Parathyroid adenoma (tissue), 2 donors: ENCODE results near the gene TENM3.

Experiments used
- H2AFZ ChIP-seq: fragments of 300-600 bp; sonication (generic); one replicate; pipeline ENCODE4 v1.7.0; 2017; ENCODE audit warnings: antibody characterized with exemption, mild to moderate bottlenecking
- H3K27ac ChIP-seq: fragments of 300-600 bp; sonication (generic); one replicate; pipeline ENCODE4 v1.7.0; 2017
- H3K27me3 ChIP-seq: fragments of 300-600 bp; sonication (generic); one replicate; pipeline ENCODE4 v1.7.0; 2017; ENCODE audit warnings: low read length; ENCODE audit not compliant: control insufficient read depth, insufficient read depth
- H3K36me3 ChIP-seq: fragments of 300-600 bp; sonication (generic); one replicate; pipeline ENCODE4 v1.7.0; 2017; ENCODE audit warnings: low read length; ENCODE audit not compliant: control insufficient read depth, insufficient read depth
- H3K4me1 ChIP-seq: fragments of 300-600 bp; sonication (generic); one replicate; pipeline ENCODE4 v1.7.0; 2017; ENCODE audit warnings: control low read depth
- H3K4me2 ChIP-seq: fragments of 300-600 bp; sonication (generic); one replicate; pipeline ENCODE4 v1.7.0; 2017; ENCODE audit warnings: low read length
- H3K4me3 ChIP-seq: fragments of 300-600 bp; sonication (generic); one replicate; pipeline ENCODE4 v1.7.0; 2017; ENCODE audit warnings: low read depth, low read length
- H3K79me2 ChIP-seq: fragments of 300-600 bp; sonication (generic); one replicate; pipeline ENCODE4 v1.7.0; 2017; ENCODE audit warnings: control low read depth
- H3K9ac ChIP-seq: fragments of 300-600 bp; sonication (generic); one replicate; pipeline ENCODE4 v1.7.0; 2017; ENCODE audit warnings: mild to moderate bottlenecking
- H3K9me3 ChIP-seq: fragments of 300-600 bp; sonication (generic); one replicate; pipeline ENCODE4 v1.7.0; 2017; ENCODE audit warnings: low read length; ENCODE audit not compliant: control insufficient read depth
- TF ChIP-seq, protein P1 (sequence below): fragments of 300-600 bp; sonication (generic); IDR thresholded peaks from one replicate; pipeline ENCODE4 v1.7.0; 2017; ENCODE audit warnings: antibody characterized with exemption, mild to moderate bottlenecking
- donor health status: primary hyperparathyroidism.

Gene TENM3

DNA sequence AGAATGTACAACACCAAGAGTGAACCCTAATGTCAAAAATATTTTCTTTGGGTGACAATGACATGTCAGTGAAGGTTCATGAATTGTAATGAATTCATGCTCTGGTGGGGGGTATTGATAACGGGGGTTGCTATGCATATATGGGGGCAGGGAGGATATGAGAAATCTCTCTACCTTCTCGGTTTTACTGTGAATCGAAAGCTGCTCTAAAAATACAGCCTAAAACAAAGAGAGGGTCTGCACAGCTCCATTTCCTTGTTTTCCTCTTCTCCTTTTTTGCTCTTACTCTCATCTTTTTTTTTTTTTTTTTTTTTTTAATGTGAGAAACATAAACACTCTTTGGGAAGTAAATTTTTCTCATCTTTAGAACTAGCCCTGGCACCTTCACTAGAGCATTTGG, 588.2 kb downstream of the TENM3 start:
- H3K36me3 ChIP-seq, result no peaks in the 10 kb centered on the region
- no peak overlapping the region for H2AFZ ChIP-seq
- H3K4me2 ChIP-seq, result no peak overlapping the region
- no peaks in the 10 kb centered on the region for H3K4me1 ChIP-seq
- no peaks in the 10 kb centered on the region for H3K9me3 ChIP-seq
- H3K27me3 ChIP-seq, result no peaks in the 10 kb centered on the region
- no peak overlapping the region for H3K9ac ChIP-seq
- H3K4me3 ChIP-seq, result no peak overlapping the region
- no peak overlapping the region for H3K27ac ChIP-seq
- H3K79me2 ChIP-seq, result no peaks in the 10 kb centered on the region
- TF ChIP-seq, protein P1, sequence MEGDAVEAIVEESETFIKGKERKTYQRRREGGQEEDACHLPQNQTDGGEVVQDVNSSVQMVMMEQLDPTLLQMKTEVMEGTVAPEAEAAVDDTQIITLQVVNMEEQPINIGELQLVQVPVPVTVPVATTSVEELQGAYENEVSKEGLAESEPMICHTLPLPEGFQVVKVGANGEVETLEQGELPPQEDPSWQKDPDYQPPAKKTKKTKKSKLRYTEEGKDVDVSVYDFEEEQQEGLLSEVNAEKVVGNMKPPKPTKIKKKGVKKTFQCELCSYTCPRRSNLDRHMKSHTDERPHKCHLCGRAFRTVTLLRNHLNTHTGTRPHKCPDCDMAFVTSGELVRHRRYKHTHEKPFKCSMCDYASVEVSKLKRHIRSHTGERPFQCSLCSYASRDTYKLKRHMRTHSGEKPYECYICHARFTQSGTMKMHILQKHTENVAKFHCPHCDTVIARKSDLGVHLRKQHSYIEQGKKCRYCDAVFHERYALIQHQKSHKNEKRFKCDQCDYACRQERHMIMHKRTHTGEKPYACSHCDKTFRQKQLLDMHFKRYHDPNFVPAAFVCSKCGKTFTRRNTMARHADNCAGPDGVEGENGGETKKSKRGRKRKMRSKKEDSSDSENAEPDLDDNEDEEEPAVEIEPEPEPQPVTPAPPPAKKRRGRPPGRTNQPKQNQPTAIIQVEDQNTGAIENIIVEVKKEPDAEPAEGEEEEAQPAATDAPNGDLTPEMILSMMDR, result no peak

- Histone ChIP-seq H2AFZ (no peak overlapping the region), H3K4me1 (no peaks in the 10 kb centered on the region), H3K27me3 (no peaks in the 10 kb centered on the region), H3K36me3 (no peaks in the 10 kb centered on the region), H3K9ac (no peak overlapping the region), H3K9me3 (no peaks in the 10 kb centered on the region), H3K4me3 (no peak overlapping the region), H3K4me2 (no peak overlapping the region), H3K27ac (no peak overlapping the region), H3K79me2 (no peaks in the 10 kb centered on the region)
- TF ChIP-seq, protein P1, result no peak
Measured at GRCh38 chr4:182832352-182833120, 589.3 kb downstream of the TENM3 start.

DNA sequence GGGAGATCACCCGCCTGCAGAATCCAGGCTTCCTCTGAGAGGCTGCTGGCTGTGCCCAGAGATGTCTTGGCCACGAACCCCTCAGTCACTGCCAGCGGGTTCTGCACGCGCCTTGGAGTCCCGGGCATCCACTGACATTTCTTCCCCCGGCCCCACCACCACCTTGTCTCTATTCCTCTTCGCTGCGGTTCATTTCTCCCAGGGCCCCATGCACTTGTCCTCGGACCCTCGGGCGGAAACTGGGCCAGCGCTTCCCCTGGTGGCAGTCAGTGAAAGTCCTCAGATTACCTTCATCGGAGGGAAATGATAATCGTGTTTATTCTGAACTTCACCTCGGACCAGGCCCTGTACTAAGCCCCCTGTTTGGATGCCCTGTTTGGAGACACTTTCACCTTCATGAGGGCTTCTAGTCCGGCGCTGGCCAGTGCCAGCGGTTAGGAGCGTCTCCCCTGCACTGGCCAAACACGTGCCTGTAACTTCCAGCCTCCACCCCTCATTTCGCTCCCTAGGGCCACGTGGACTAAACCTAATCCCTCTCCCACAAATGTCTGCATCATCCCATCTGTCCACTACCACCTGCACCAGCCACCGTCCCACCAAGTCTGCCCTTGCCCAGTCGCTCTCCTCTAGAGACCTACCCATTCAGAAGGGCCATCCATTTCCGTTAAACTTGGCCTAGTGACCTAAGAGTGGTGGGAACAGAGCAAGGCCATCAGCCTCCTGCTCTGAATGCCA, 592.0 kb downstream of the TENM3 start:
- H3K4me2 ChIP-seq, result no peak overlapping the region
- H3K9ac ChIP-seq, result no peak overlapping the region
- no peak overlapping the region for H3K4me3 ChIP-seq
- no peaks in the 10 kb centered on the region for H3K79me2 ChIP-seq
- no peaks in the 10 kb centered on the region for H3K9me3 ChIP-seq
- H3K4me1 ChIP-seq, result no peaks in the 10 kb centered on the region
- H3K27ac ChIP-seq, result no peak overlapping the region
- H2AFZ ChIP-seq, result no peak overlapping the region
- no peaks in the 10 kb centered on the region for H3K27me3 ChIP-seq
- no peaks in the 10 kb centered on the region for H3K36me3 ChIP-seq
- TF ChIP-seq, protein P1, result no peak

GRCh38 chr4:182837831-182838230, 594.6 kb downstream of the TENM3 start:
- no peak overlapping the region for H3K9ac ChIP-seq
- H3K27me3 ChIP-seq, result no peaks in the 10 kb centered on the region
- H3K79me2 ChIP-seq, result no peaks in the 10 kb centered on the region
- H3K4me1 ChIP-seq, result no peaks in the 10 kb centered on the region
- no peak overlapping the region for H3K27ac ChIP-seq
- H3K9me3 ChIP-seq, result no peaks in the 10 kb centered on the region
- H3K4me3 ChIP-seq, result no peak overlapping the region
- no peak overlapping the region for H2AFZ ChIP-seq
- TF ChIP-seq, protein P1, result no peak
- no peaks in the 10 kb centered on the region for H3K36me3 ChIP-seq
- H3K4me2 ChIP-seq, result no peak overlapping the region
